Measurements from ENCODE around the gene TRAT1. TPM values are rescaled to one million over a fixed set of nuclear protein-coding genes. Genes with fewer than 3 reads are reported as not detected.

The TRAT1 gene
- total RNA-seq, 4 donors from 2014 or later = not detected

- no peak for ATAC-seq
Measured at GRCh38 chr3:108830991-108831614, 8.5 kb downstream of the TRAT1 start.

GRCh38 chr3:108833611-108834010, 11.0 kb downstream of the TRAT1 start:
- in situ Hi-C loops (cut with MboI; ENCODE audit: low sequenced_read_pairs in 4 of 4) (no loop called here), intact Hi-C loops (cut with DNase I; ENCODE audit: low total_unique reads) (no loop called here)
- Histone ChIP-seq H3K4me3 (no peak overlapping the region), H3K27me3 (no peaks in the 10 kb centered on the region), H3K9me3 (no peaks in the 10 kb centered on the region), H3K4me1 (no peaks in the 10 kb centered on the region), H3K27ac (no peak overlapping the region), H3K36me3 (no peaks in the 10 kb centered on the region)
- no peak for TF ChIP-seq CTCF (IDR thresholded peaks at IDR 0.05 in 4 of 5, conservative IDR thresholded peaks at IDR 0.05 in 1 of 5)
- no peak for TF ChIP-seq POLR2A (IDR thresholded peaks at IDR 0.05)
- ATAC-seq = no peak
- no peak for DNase-seq

More at GRCh38 chr3:108830991-108831614, 8.5 kb downstream of the TRAT1 start:
- DNase-seq = no peak
- TF ChIP-seq CTCF (IDR thresholded peaks at IDR 0.05 in 4 of 5, conservative IDR thresholded peaks at IDR 0.05 in 1 of 5) (no peak), POLR2A (IDR thresholded peaks at IDR 0.05) (no peak)
- in situ Hi-C loops (cut with MboI; ENCODE audit: low sequenced_read_pairs in 4 of 4) = no loop called here
- Histone ChIP-seq H3K27ac (no peak overlapping the region), H3K4me3 (no peak overlapping the region), H3K9me3 (no peaks in the 10 kb centered on the region), H3K36me3 (no peaks in the 10 kb centered on the region), H3K27me3 (no peaks in the 10 kb centered on the region), H3K4me1 (no peaks in the 10 kb centered on the region)
- intact Hi-C loops (cut with DNase I; ENCODE audit: low total_unique reads) = no loop called here

GRCh38 chr3:108834551-108834950, 12.0 kb downstream of the TRAT1 start:
- Histone ChIP-seq H3K36me3 (no peaks in the 10 kb centered on the region), H3K4me1 (no peaks in the 10 kb centered on the region), H3K4me3 (no peak overlapping the region), H3K27ac (no peak overlapping the region), H3K9me3 (no peaks in the 10 kb centered on the region), H3K27me3 (no peaks in the 10 kb centered on the region)
- no peak for ATAC-seq
- TF ChIP-seq POLR2A (IDR thresholded peaks at IDR 0.05) = no peak
- no peak for TF ChIP-seq CTCF (IDR thresholded peaks at IDR 0.05 in 4 of 5, conservative IDR thresholded peaks at IDR 0.05 in 1 of 5)
- in situ Hi-C loops (cut with MboI; ENCODE audit: low sequenced_read_pairs in 4 of 4) = no loop called here
- DNase-seq = no peak
- intact Hi-C loops (cut with DNase I; ENCODE audit: low total_unique reads) = no loop called here

- Histone ChIP-seq H3K9me3 (no peaks in the 10 kb centered on the region), H3K4me3 (no peak overlapping the region), H3K36me3 (no peaks in the 10 kb centered on the region), H3K4me1 (no peaks in the 10 kb centered on the region), H3K27ac (no peak overlapping the region), H3K27me3 (no peaks in the 10 kb centered on the region)
- intact Hi-C loops (cut with DNase I; ENCODE audit: low total_unique reads) (no loop called here), in situ Hi-C loops (cut with MboI; ENCODE audit: low sequenced_read_pairs in 4 of 4) (no loop called here)
- ATAC-seq (no peak), DNase-seq (no peak)
- TF ChIP-seq POLR2A (IDR thresholded peaks at IDR 0.05) (no peak), CTCF (IDR thresholded peaks at IDR 0.05 in 4 of 5, conservative IDR thresholded peaks at IDR 0.05 in 1 of 5) (no peak)
Measured at GRCh38 chr3:108835101-108835500, 12.5 kb downstream of the TRAT1 start.

GRCh38 chr3:108838436-108838835, 15.8 kb downstream of the TRAT1 start:
- in situ Hi-C loops (cut with MboI; ENCODE audit: low sequenced_read_pairs in 4 of 4) = no loop called here
- no peak for TF ChIP-seq CTCF (IDR thresholded peaks at IDR 0.05 in 4 of 5, conservative IDR thresholded peaks at IDR 0.05 in 1 of 5)
- TF ChIP-seq POLR2A (IDR thresholded peaks at IDR 0.05) = no peak
- intact Hi-C loops (cut with DNase I; ENCODE audit: low total_unique reads) = no loop called here
- H3K27ac ChIP-seq = no peak overlapping the region
- no peak overlapping the region for H3K4me3 ChIP-seq
- H3K9me3 ChIP-seq = no peaks in the 10 kb centered on the region
- ATAC-seq (no peak), DNase-seq (no peak)
- no peaks in the 10 kb centered on the region for H3K4me1 ChIP-seq
- H3K27me3 ChIP-seq = no peaks in the 10 kb centered on the region
- no peaks in the 10 kb centered on the region for H3K36me3 ChIP-seq
